ENCODE results near the gene SYN1. TPM values are rescaled to one million over a fixed set of nuclear protein-coding genes. Genes with fewer than 3 reads are reported as not detected.

The SYN1 gene
- total RNA-seq, 1 experiment from 2014 or later = 0.49 TPM

- intact Hi-C loops (cut with micrococcal nuclease) = no loop called here
- Mint-ChIP-seq H3K27me3 (ENCODE audit: insufficient read depth, unreplicated experiment) (no peaks in the 10 kb centered on the region), H3K4me3 (ENCODE audit: unreplicated experiment) (peak overlapping the region; percentile 16), H3K4me1 (ENCODE audit: insufficient read depth, unreplicated experiment) (peaks cover 4% of the 10 kb centered on the region), H3K27ac (ENCODE audit: low read depth, unreplicated experiment) (no peak overlapping the region), H3K36me3 (ENCODE audit: insufficient read depth, unreplicated experiment) (no peaks in the 10 kb centered on the region), H3K9me3 (ENCODE audit: unreplicated experiment) (no peaks in the 10 kb centered on the region)
- DNase-seq (ENCODE audit: unreplicated experiment) = no peak
- ChIA-PET POLR2A (no interaction called here), CTCF (interaction anchor here (1.3 kb wide), 1 partner anchor 14 kb away, joined by 3 read pairs; no protein-coding TSS in a partner anchor)
- no TSS peak for BruUV-seq (replicated peaks)
- TF ChIP-seq, protein P1, sequence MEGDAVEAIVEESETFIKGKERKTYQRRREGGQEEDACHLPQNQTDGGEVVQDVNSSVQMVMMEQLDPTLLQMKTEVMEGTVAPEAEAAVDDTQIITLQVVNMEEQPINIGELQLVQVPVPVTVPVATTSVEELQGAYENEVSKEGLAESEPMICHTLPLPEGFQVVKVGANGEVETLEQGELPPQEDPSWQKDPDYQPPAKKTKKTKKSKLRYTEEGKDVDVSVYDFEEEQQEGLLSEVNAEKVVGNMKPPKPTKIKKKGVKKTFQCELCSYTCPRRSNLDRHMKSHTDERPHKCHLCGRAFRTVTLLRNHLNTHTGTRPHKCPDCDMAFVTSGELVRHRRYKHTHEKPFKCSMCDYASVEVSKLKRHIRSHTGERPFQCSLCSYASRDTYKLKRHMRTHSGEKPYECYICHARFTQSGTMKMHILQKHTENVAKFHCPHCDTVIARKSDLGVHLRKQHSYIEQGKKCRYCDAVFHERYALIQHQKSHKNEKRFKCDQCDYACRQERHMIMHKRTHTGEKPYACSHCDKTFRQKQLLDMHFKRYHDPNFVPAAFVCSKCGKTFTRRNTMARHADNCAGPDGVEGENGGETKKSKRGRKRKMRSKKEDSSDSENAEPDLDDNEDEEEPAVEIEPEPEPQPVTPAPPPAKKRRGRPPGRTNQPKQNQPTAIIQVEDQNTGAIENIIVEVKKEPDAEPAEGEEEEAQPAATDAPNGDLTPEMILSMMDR (IDR thresholded peaks at IDR 0.05; ENCODE audit: unreplicated experiment) = no peak
Measured at GRCh38 chrX:47556045-47556623, 63.5 kb downstream of the SYN1 start.

- Mint-ChIP-seq H3K4me3 (ENCODE audit: unreplicated experiment) (no peak overlapping the region), H3K36me3 (ENCODE audit: insufficient read depth, unreplicated experiment) (no peaks in the 10 kb centered on the region), H3K4me1 (ENCODE audit: insufficient read depth, unreplicated experiment) (no peaks in the 10 kb centered on the region), H3K27me3 (ENCODE audit: insufficient read depth, unreplicated experiment) (no peaks in the 10 kb centered on the region), H3K27ac (ENCODE audit: low read depth, unreplicated experiment) (no peak overlapping the region), H3K9me3 (ENCODE audit: unreplicated experiment) (no peaks in the 10 kb centered on the region)
- intact Hi-C loops (cut with micrococcal nuclease) = no loop called here
- DNase-seq (ENCODE audit: unreplicated experiment) = no peak
- CTCF ChIA-PET = no interaction called here
- BruUV-seq (replicated peaks) = no TSS peak
- TF ChIP-seq, protein P1 (IDR thresholded peaks at IDR 0.05; ENCODE audit: unreplicated experiment) = no peak
- POLR2A ChIA-PET = no interaction called here
Measured at GRCh38 chrX:47543496-47543895, 76.2 kb downstream of the SYN1 start.

DNA sequence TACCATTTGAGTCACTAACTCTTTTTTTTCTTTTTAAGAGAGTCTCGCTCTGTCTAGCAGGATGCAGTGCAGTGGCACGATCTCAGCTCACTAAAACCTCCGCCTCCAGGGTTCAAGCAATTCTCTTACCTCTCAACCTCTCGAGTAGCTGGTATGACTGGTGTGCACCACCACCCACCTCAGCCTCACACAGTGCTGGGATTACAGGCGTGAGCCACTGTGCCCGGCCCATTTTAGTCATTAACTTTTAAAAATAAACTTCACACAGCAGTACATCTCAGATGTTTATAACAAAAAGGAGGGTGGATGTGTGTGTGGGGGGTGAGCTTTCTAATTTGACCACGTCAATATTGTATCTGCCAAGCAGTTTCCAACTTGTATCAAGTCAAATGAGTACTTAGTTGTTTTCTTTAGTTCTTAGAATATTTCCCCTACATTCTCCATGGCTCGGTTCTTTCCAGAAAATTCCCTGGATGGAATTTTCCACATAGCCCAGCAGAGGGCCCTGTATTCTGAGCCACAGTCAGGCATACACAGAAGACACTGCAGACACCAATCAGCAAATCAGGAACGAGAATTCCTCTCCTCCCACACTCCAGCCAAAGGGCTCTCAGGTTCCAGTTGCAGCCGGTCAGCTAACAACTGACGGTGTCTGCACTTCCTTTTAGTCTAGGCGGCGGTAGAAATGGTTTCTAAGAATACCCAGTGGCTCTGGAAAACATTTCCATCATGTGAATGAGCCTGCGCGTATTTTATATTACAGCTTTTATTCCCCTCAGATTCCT lies 78.7 kb downstream of the SYN1 start:
- POLR2A ChIA-PET = interaction anchor here (0.5 to 1.8 kb wide), 7 partner anchors 54 to 349 kb away, joined by 3 to 5 read pairs (median 4); partner anchors contain the start of gene ELK1
- Mint-ChIP-seq H3K27me3 (ENCODE audit: insufficient read depth, unreplicated experiment) (no peaks in the 10 kb centered on the region), H3K36me3 (ENCODE audit: insufficient read depth, unreplicated experiment) (no peaks in the 10 kb centered on the region), H3K4me3 (ENCODE audit: unreplicated experiment) (no peak overlapping the region), H3K9me3 (ENCODE audit: unreplicated experiment) (no peaks in the 10 kb centered on the region), H3K27ac (ENCODE audit: low read depth, unreplicated experiment) (peak overlapping the region; percentile 23), H3K4me1 (ENCODE audit: insufficient read depth, unreplicated experiment) (no peaks in the 10 kb centered on the region)
- BruUV-seq (replicated peaks) = no TSS peak
- DNase-seq (ENCODE audit: unreplicated experiment) = peak; percentile 84
- intact Hi-C loops (cut with micrococcal nuclease) = loop anchor here (1.0 to 2.0 kb wide), 5 partner anchors 41 to 485 kb away; partner anchors contain the start of genes TIMP1 and ZNF81
- CTCF ChIA-PET = interaction anchor here (0.6 to 3.4 kb wide), 20 partner anchors 10 to 347 kb away, joined by 3 to 23 read pairs (median 4); partner anchors contain the start of gene ZNF81
- TF ChIP-seq, protein P1 (IDR thresholded peaks at IDR 0.05; ENCODE audit: unreplicated experiment) = peak; percentile 47

GRCh38 chrX:47539860-47540259 lies 79.8 kb downstream of the SYN1 start:
- intact Hi-C loops (cut with micrococcal nuclease) = loop anchor here (2.0 kb wide), 1 partner anchor 297 kb away; the partner anchor contains the start of gene ZNF81
- POLR2A ChIA-PET = interaction anchor here (1.0 to 1.8 kb wide), 2 partner anchors 212 to 292 kb away, joined by 3 to 4 read pairs; no protein-coding TSS in a partner anchor
- H3K4me1 Mint-ChIP-seq (ENCODE audit: insufficient read depth, unreplicated experiment) = no peaks in the 10 kb centered on the region
- CTCF ChIA-PET = interaction anchor here (0.6 to 3.4 kb wide), 8 partner anchors 34 to 212 kb away, joined by 3 to 23 read pairs (median 6); no protein-coding TSS in a partner anchor
- BruUV-seq (replicated peaks) = no TSS peak
- H3K27me3 Mint-ChIP-seq (ENCODE audit: insufficient read depth, unreplicated experiment) = no peaks in the 10 kb centered on the region
- no peak for DNase-seq (ENCODE audit: unreplicated experiment)
- TF ChIP-seq, protein P1 (IDR thresholded peaks at IDR 0.05; ENCODE audit: unreplicated experiment) = no peak
- H3K9me3 Mint-ChIP-seq (ENCODE audit: unreplicated experiment) = no peaks in the 10 kb centered on the region
- no peak overlapping the region for H3K4me3 Mint-ChIP-seq (ENCODE audit: unreplicated experiment)
- H3K36me3 Mint-ChIP-seq (ENCODE audit: insufficient read depth, unreplicated experiment) = no peaks in the 10 kb centered on the region
- no peak overlapping the region for H3K27ac Mint-ChIP-seq (ENCODE audit: low read depth, unreplicated experiment)
